Neuronal stem cell (in vitro differentiated cells): ENCODE results near the gene CTCF.

ENCODE experiments used
- DNase-seq: peaks from one replicate; pipeline ENCODE4 v3.0.0-alpha.2; 2013; ENCODE audit warnings: low spot score
- H2AFZ ChIP-seq: one replicate; pipeline ENCODE4 v1.6.1; 2013; ENCODE audit warnings: mild to moderate bottlenecking, low read length, inconsistent platforms
- H2AK5ac ChIP-seq: 2 replicates; pipeline ENCODE4 v1.6.1; 2013; ENCODE audit warnings: low read depth, mild to moderate bottlenecking, inconsistent platforms, low read length, moderate library complexity, mixed read lengths
- H2BK120ac ChIP-seq: 2 replicates; pipeline ENCODE4 v1.6.1; 2013; ENCODE audit warnings: low read depth, mild to moderate bottlenecking, inconsistent platforms, low read length, moderate library complexity, mixed read lengths
- H2BK12ac ChIP-seq: one replicate; pipeline ENCODE4 v1.6.1; 2013; ENCODE audit warnings: low read length, inconsistent platforms
- H2BK15ac ChIP-seq: 2 replicates; pipeline ENCODE4 v1.6.1; 2013; ENCODE audit warnings: mild to moderate bottlenecking, low read length, inconsistent platforms, mixed read lengths
- H2BK5ac ChIP-seq: one replicate; pipeline ENCODE4 v1.6.1; 2013; ENCODE audit warnings: inconsistent platforms, mild to moderate bottlenecking, low read length, moderate library complexity
- H3K14ac ChIP-seq: one replicate; pipeline ENCODE4 v1.6.1; 2013; ENCODE audit warnings: low read length, inconsistent platforms
- H3K18ac ChIP-seq: 2 replicates; pipeline ENCODE4 v1.6.1; 2013; ENCODE audit warnings: low read length, inconsistent platforms
- H3K23ac ChIP-seq: 2 replicates; pipeline ENCODE4 v1.6.1; 2013; ENCODE audit warnings: low read depth, mild to moderate bottlenecking, mixed read lengths, low read length, inconsistent platforms; ENCODE audit not compliant: poor library complexity
- H3K27ac ChIP-seq: replicated peaks from 3 replicates; pipeline ENCODE4 v1.5.1; 2013; ENCODE audit warnings: low read length, inconsistent platforms
- H3K27me3 ChIP-seq, 3 experiments: 2 replicates each; pipeline ENCODE4 v1.6.1; 2013; ENCODE audit warnings: low read length in 3 of 3, mild to moderate bottlenecking in 2 of 3, inconsistent platforms in 1 of 3, low read depth in 1 of 3, mixed read lengths in 1 of 3, moderate library complexity in 1 of 3; ENCODE audit not compliant: control insufficient read depth in 3 of 3, insufficient read depth in 3 of 3
- H3K36me3 ChIP-seq, 2 donors: replicated peaks in 1 of 2; 2 replicates each; pipeline ENCODE4 v1.6.1; 2013; ENCODE audit warnings: low read length in 2 of 2; ENCODE audit not compliant: control insufficient read depth in 2 of 2, insufficient read depth in 2 of 2
- H3K4ac ChIP-seq: 2 replicates; pipeline ENCODE4 v1.6.1; 2013; ENCODE audit warnings: inconsistent platforms, mild to moderate bottlenecking, low read length, moderate library complexity
- H3K4me1 ChIP-seq, 2 donors: 1 replicate in 1 of 2; 2 replicates in 1 of 2; pipeline ENCODE4 v1.6.1; 2013; ENCODE audit warnings: low read length in 2 of 2, low read depth in 1 of 2; ENCODE audit not compliant: control insufficient read depth in 2 of 2, insufficient read depth in 1 of 2
- H3K4me2 ChIP-seq: one replicate; pipeline ENCODE4 v1.6.1; 2013; ENCODE audit warnings: mild to moderate bottlenecking, low read length, inconsistent platforms; ENCODE audit not compliant: insufficient read depth, poor library complexity, severe bottlenecking
- H3K4me3 ChIP-seq, 2 donors: 2 replicates each; pipeline ENCODE4 v1.5.1; 2013; ENCODE audit warnings: low read length in 2 of 2, mild to moderate bottlenecking in 2 of 2, inconsistent platforms in 1 of 2, moderate library complexity in 1 of 2
- H3K79me1 ChIP-seq: one replicate; pipeline ENCODE4 v1.6.1; 2013; ENCODE audit warnings: low read depth, mild to moderate bottlenecking, inconsistent platforms, low read length, moderate library complexity
- H3K9ac ChIP-seq: one replicate; pipeline ENCODE4 v1.6.1; 2013; ENCODE audit warnings: mild to moderate bottlenecking, low read depth, low read length, inconsistent platforms; ENCODE audit not compliant: poor library complexity
- H3K9me3 ChIP-seq, 2 donors: replicated peaks in 1 of 2; 2 replicates each; pipeline versions ENCODE3 to v1.6.1; 2013; ENCODE audit warnings: low read length in 2 of 2, mild to moderate bottlenecking in 2 of 2, inconsistent platforms in 1 of 2, low read depth in 1 of 2, mixed read lengths in 1 of 2, moderate library complexity in 1 of 2; ENCODE audit not compliant: control insufficient read depth in 2 of 2, insufficient read depth in 1 of 2
- H4K8ac ChIP-seq: one replicate; pipeline ENCODE4 v1.6.1; 2013; ENCODE audit warnings: low read depth, mild to moderate bottlenecking, inconsistent platforms, low read length, moderate library complexity
- H4K91ac ChIP-seq: one replicate; pipeline ENCODE4 v1.6.1; 2013; ENCODE audit warnings: low read length, low read depth, mild to moderate bottlenecking, inconsistent platforms; ENCODE audit not compliant: poor library complexity
- WGBS, 2 donors: extraction: QIAGEN DNeasy Blood & Tissue Kit; methylation state at CpG; one replicate each; pipeline ENCODE4 v1.1.7; 2013; ENCODE audit warnings: missing lambda C conversion rate in 2 of 2, mixed read lengths in 1 of 2; ENCODE audit not compliant: insufficient read length in 2 of 2, insufficient replicate concordance in 1 of 2; ENCODE audit errors: extremely low coverage in 2 of 2; 5-methylcytosine and 5-hydroxymethylcytosine counted together

The CTCF gene

DNA sequence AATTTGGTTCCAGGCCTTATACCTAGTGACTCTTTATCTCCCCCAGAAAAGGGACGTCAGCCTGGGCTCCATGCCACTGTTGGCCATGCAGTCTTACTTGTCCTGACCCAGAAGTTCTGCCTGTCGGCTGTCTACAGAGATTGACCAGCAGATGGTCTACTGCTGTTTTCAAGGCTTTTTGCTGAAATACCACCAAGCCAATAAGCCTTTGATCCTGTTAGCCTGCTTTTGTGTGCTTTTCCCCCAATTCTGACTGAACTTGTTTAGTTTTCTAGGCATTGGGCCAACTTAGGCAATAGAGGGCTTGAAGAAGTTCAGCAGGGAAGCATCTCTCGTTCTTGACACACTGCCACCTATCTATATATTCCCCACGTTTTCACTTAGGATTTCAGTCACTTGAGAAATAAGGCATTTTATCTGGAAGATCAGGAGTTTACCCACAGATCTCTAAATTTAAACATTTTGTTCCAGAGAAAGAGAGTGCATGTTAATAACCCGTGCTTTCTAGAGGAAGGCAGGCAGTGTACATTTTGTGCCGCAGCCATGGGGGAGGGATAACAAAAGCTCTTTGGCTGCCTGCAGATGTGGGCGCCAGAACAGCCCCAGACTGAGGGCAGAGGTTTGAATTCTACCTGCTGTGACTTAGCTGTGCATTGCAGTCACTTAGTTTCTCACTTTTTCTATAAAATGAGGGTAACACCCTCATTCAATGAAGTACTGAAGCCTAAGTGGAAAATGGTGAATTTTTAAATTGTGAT, 70.3 kb downstream of the CTCF start:
- H4K8ac ChIP-seq, result no peak overlapping the region
- no peak overlapping the region for H3K4ac ChIP-seq
- H4K91ac ChIP-seq, result no peak overlapping the region
- no peaks in the 10 kb centered on the region for H3K9me3 ChIP-seq
- no peak overlapping the region for H2BK12ac ChIP-seq
- no peak overlapping the region for H2AFZ ChIP-seq
- no peak overlapping the region for H2AK5ac ChIP-seq
- H3K23ac ChIP-seq, result no peak overlapping the region
- no peak for DNase-seq
- H3K4me1 ChIP-seq, result no peaks in the 10 kb centered on the region
- no peak overlapping the region for H3K4me2 ChIP-seq
- peaks cover 42 to 91% of the 10 kb centered on the region in 2 donors for H3K36me3 ChIP-seq
- H3K18ac ChIP-seq, result no peak overlapping the region
- no peak overlapping the region for H3K4me3 ChIP-seq
- H2BK120ac ChIP-seq, result no peak overlapping the region
- H3K27me3 ChIP-seq, result no peaks in the 10 kb centered on the region
- WGBS, 2 donors, result no CpG with 5 or more reads among the region's 7 CpGs
- H3K9ac ChIP-seq, result no peak overlapping the region
- no peak overlapping the region for H2BK5ac ChIP-seq
- no peaks in the 10 kb centered on the region for H3K79me1 ChIP-seq
- no peak overlapping the region for H3K27ac ChIP-seq
- no peak overlapping the region for H3K14ac ChIP-seq
- H2BK15ac ChIP-seq, result no peak overlapping the region

DNA sequence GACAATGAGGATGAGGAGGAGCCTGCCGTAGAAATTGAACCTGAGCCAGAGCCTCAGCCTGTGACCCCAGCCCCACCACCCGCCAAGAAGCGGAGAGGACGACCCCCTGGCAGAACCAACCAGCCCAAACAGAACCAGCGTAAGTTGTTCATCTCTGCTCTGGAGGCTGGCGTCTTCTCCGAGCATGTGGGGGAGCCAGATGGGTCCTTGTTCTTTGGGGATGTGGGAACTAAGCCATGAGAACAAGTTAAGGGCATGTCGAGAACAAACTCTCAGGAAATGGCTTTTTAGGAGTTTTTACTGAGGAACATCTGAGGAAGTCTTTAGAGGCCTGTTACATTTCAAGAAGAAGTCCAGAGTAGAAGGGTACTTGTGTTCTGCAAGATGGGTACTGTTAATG, 74.4 kb downstream of the CTCF start:
- H2BK120ac ChIP-seq, result no peak overlapping the region
- H3K27me3 ChIP-seq, result no peaks in the 10 kb centered on the region
- H3K79me1 ChIP-seq, result no peaks in the 10 kb centered on the region
- H3K14ac ChIP-seq, result no peak overlapping the region
- no peak overlapping the region for H2BK5ac ChIP-seq
- no peak overlapping the region for H3K4me2 ChIP-seq
- no peak overlapping the region for H2AK5ac ChIP-seq
- H2BK12ac ChIP-seq, result no peak overlapping the region
- no peak overlapping the region for H3K23ac ChIP-seq
- H3K36me3 ChIP-seq, result peaks cover 32 to 79% of the 10 kb centered on the region in 2 donors
- no CpG with 5 or more reads among the region's 8 CpGs for WGBS, 2 donors
- no peak overlapping the region for H4K91ac ChIP-seq
- no peak overlapping the region for H4K8ac ChIP-seq
- no peak overlapping the region for H2BK15ac ChIP-seq
- no peak overlapping the region for H2AFZ ChIP-seq
- H3K4ac ChIP-seq, result no peak overlapping the region
- no peaks in the 10 kb centered on the region for H3K4me1 ChIP-seq
- H3K9ac ChIP-seq, result no peak overlapping the region
- no peaks in the 10 kb centered on the region for H3K9me3 ChIP-seq
- no peak overlapping the region for H3K18ac ChIP-seq
- H3K4me3 ChIP-seq, result no peak overlapping the region
- no peak overlapping the region for H3K27ac ChIP-seq
- no peak for DNase-seq

DNA sequence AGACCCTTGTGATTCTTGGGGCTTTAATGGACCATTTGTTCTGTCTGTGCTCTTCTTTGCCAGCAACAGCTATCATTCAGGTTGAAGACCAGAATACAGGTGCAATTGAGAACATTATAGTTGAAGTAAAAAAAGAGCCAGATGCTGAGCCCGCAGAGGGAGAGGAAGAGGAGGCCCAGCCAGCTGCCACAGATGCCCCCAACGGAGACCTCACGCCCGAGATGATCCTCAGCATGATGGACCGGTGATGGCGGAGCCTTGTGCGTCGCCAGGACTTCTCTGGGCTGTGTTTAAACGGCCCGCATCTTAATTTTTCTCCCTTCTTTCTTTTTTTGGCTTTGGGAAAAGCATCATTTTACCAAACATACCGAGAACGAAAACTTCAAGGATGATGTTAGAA, 75.3 kb downstream of the CTCF start:
- Histone ChIP-seq H4K91ac (no peak overlapping the region), H2AFZ (no peak overlapping the region), H3K36me3 (peaks cover 24 to 70% of the 10 kb centered on the region in 2 donors), H3K27me3 (no peaks in the 10 kb centered on the region), H3K4me2 (no peak overlapping the region), H3K23ac (no peak overlapping the region), H2BK120ac (no peak overlapping the region), H3K4me1 (no peaks in the 10 kb centered on the region), H2BK15ac (no peak overlapping the region), H4K8ac (no peak overlapping the region), H3K18ac (no peak overlapping the region), H3K27ac (no peak overlapping the region), H3K9me3 (no peaks in the 10 kb centered on the region), H3K14ac (no peak overlapping the region), H3K9ac (no peak overlapping the region), H3K4me3 (no peak overlapping the region), H3K4ac (no peak overlapping the region), H2BK5ac (no peak overlapping the region), H2AK5ac (no peak overlapping the region), H3K79me1 (no peaks in the 10 kb centered on the region), H2BK12ac (no peak overlapping the region)
- no CpG with 5 or more reads among the region's 12 CpGs for WGBS, 2 donors
- no peak for DNase-seq

DNA sequence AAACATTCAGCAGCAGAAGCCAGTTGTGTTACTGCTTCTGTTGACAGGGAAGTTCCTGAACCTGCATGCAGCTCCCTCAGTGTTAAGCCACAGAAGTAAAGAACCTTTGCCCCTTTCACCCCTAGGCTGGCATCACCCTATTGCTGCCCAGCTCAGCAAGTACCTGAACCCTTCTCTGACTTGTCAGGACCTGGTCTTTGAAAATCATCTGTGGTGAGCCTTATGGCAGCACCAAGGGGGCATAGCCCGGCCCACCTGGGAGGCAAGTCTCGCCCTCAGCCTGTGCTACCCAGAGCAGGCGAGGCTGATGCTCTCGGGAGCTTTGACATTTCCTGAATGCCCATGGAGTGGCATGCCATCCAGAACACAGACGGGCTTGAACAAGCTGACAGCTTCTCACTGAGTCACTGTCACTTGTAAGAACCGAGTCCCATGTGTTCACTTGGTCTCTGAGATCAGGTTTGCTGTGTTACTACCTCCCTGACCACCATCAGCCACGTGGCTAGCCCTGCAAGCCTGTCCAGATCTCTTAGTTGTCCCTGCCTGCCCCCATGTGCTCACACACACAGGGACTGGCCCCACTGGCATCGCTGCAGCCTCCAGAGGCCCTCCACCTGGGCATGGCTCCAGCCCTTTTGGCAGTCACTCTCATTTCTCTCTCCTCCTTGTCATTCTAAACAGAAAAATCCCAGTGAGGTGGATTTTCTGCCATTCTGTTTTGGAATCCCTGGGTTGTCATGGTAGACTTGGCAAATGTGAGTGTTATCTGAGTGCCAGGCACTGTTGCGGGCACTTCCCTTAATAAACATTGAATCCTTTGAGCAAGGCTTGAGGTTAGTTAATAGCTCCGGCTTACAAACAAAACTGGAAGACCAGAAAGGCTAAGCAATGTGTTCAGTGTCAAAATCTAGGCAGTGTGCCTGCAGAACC, 79.7 kb downstream of the CTCF start:
- H2AK5ac ChIP-seq, result no peak overlapping the region
- H3K23ac ChIP-seq, result peak overlapping the region; percentile 8
- peaks cover 0 to 31% (median 24%) of the 10 kb centered on the region in 3 experiments for H3K27me3 ChIP-seq
- H2BK12ac ChIP-seq, result no peak overlapping the region
- no peak overlapping the region for H3K9ac ChIP-seq
- no peak overlapping the region for H3K4me2 ChIP-seq
- WGBS, 2 donors, result no CpG with 5 or more reads among the region's 10 CpGs
- no peak overlapping the region for H3K4ac ChIP-seq
- H2BK5ac ChIP-seq, result no peak overlapping the region
- peaks cover 9 to 30% of the 10 kb centered on the region in 2 donors for H3K36me3 ChIP-seq
- no peak overlapping the region for H2BK15ac ChIP-seq
- H2AFZ ChIP-seq, result no peak overlapping the region
- H3K9me3 ChIP-seq, result no peaks in the 10 kb centered on the region
- peaks cover 2% of the 10 kb centered on the region for H3K79me1 ChIP-seq
- no peak overlapping the region for H2BK120ac ChIP-seq
- no peaks in the 10 kb centered on the region for H3K4me1 ChIP-seq
- DNase-seq, result no peak
- H4K8ac ChIP-seq, result no peak overlapping the region
- H3K4me3 ChIP-seq, result no peak overlapping the region
- no peak overlapping the region for H4K91ac ChIP-seq
- H3K27ac ChIP-seq, result no peak overlapping the region
- H3K18ac ChIP-seq, result no peak overlapping the region
- H3K14ac ChIP-seq, result no peak overlapping the region
